Superior temporal gyrus (tissue), 1 donor: ENCODE data around the gene HTR1E.
"Not testable (repeated sequence)": the region's sequence is repeated elsewhere in the genome, so short reads cannot be mapped to it uniquely, and the experiment has no call there.

ENCODE experiments used
- DNase-seq: peaks from one replicate; pipeline ENCODE4 v3.0.0-alpha.2; 2016; ENCODE audit errors: extremely low spot score

HTR1E gene

DNA sequence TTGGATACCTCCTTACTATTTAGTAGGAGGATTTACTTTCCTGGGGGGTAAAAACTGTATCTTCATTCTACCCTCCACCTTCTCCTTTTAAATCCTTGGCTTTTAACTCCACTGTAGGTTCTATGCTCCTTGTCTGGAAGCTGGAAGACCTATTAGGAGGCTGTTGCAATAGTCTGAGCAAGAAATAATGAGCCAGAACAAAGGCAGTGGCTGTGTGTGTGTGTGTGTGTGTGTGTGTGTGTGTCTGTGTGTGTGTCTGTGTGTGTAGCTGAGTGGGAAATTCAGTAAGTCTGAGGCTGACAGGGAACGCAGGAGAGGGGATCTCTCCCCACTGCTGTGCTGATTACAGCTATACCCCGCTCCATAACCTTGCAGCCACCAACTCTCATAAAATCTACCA is 35.8 kb downstream of the HTR1E start:
- DNase-seq = no peak

DNA sequence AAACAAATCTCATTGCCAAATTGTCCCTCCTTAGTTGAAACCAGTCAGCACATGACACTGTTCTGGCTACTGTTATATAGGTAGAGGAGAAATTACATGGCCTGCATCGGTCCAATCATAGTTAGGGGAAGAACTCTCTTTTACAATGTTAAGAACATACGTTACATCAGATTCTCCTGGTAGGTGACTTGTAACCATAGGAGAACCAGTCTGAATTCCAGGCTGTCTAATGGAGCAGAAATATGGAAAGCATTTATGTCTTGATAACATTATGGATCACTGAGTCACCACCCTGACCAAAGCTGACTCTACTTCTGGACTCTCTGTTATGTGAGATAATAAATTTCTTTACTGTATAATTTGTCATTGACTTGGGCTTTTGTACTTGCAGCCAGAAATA is 40.9 kb downstream of the HTR1E start:
- DNase-seq = no peak

DNA sequence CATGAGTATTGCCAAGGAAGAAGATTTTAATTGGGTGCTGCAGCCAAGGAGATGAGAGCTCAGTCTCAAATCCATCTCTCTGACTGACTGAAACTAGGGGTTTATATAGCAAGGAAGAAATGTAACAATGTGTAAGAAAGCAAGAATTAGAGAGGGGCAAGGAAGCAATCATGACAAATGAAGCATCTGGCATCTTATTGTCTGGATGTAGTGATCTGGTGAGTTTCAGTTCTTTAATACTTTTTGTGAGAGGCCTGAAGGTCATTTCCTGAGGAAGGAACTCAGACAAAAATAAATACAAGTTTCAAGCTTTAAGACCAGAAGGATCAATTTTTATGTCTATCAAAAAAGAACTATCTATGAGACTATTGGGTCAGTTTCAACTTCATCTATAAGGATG is 64.2 kb downstream of the HTR1E start:
- no peak for DNase-seq

DNA sequence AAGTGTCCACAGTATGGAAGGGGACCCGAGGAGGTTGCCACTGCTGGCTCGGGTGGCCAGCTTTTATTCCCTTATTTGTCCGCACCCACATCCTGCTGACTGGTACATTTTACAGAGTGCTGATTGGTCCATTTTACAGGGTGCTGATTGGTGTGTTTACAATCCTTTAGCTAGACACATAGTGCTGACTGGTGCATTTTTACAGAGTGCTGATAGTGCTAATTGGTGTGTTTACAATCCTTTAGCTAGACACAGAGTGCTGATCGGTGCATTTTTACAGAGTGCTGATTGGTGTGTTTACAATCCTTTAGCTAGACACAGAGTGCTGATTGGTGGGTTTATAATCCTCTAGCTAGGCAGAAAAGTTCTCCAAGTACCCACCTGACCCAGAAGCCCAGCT is 65.1 kb downstream of the HTR1E start:
- DNase-seq = not testable (repeated sequence)

DNA sequence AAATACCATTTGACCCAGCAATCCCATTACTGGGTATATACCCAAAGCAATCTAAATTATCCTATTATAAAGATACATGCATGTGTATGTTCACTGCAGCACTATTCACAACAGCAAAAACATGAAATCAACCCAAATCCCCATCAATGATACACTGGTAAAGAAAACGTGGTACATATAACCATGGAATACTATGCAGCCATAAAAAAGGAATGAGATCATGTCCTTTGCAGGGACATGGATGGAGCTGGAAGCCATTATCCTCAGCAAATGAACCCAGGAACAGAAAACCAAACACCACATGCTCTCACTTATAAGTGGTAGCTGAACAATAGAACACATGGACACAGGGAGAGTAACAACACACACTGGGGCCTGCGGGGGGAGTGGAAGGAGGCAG is 69.2 kb downstream of the HTR1E start:
- DNase-seq = not testable (repeated sequence)

DNA sequence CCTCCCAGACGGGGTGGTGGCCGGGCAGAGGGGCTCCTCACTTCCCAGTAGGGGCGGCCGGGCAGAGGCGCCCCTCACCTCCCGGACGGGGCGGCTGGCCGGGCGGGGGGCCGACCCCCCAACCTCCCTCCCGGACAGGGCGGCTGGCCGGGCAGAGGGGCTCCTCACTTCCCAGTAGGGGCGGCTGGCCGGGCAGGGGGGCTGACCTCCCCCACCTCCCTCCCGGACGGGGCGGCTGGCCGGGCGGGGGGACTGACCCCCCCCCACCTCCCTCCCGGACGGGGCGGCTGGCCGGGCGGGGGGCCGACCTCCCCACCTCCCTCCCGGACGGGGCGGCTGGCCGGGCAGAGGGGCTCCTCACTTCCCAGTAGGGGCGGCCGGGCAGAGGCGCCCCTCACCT is 72.3 kb downstream of the HTR1E start:
- DNase-seq = not testable (repeated sequence)

DNA sequence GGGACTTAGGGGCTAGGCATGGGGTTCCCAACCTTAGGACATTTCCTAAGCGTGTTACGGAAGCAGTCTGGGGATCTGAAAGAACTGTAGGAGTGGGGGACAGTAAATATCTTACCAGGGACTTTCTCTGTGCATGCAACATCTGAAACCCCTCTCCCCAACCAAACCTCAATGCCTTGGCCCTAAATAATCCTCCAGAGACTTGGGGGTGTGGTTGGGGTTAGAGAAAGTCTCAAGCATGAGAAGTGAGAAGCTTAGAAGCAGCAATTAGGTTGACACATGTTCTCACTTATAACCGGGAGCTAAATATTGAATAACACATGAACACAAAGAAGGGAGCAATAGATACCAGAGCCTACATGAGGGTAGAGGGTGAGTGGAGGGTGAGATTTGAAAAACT is 74.7 kb downstream of the HTR1E start:
- DNase-seq = no peak

DNA sequence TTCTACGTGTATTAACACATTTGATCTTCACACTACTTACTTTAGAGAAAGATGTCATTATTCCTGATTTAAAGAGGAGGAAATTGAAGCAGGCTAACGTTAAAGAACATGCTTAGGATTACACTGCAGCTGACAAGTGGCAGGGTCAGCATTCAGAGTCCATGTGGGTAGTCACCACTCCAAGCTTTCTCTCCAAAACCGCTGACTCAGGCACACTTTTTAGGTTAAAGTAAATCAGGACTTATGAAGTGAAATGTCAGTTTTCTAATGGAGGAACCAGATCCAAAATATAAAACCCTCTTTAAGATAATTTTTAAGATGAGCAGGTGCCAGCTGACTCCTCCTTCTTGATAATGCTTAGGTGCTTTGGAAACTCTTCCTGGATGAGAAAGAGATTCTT is 75.4 kb downstream of the HTR1E start:
- no peak for DNase-seq

DNA sequence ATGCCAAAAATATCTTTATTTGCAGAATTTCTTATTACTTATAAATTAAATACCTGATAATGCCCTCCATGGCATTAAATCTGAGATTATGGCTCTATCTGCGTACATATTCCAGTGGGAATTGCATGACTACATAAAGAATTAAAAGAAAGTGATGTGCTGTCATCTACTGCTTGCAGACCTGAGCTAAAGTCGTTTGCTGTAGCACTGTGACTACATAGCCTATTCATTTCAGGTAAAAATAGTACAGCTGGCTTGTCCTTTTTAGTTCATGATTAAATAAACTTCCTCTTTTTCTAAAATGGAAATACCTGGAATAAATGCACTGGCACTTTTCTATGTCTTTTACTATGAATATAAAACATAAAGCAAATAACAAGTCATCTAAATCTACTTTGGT is 79.4 kb downstream of the HTR1E start:
- DNase-seq = no peak

DNA sequence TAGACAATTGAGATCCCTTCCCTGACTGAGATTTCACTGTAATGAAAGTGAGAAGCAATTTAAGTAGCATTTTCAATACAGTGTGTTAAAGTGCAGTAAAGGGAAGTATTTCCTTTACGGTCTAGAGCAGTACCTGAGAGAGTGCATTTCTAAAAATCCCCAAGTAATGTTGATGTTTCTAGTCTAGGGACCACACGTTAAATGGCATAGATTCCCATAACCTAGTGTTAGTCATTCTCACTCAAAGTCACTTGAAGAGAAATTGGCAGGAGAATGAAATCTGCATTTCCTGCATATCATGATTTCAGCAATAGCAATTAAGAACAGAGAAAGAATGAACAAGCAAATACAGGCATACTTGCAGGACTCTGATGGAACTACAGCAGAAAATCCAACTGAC is 89.7 kb downstream of the HTR1E start:
- no peak for DNase-seq

DNA sequence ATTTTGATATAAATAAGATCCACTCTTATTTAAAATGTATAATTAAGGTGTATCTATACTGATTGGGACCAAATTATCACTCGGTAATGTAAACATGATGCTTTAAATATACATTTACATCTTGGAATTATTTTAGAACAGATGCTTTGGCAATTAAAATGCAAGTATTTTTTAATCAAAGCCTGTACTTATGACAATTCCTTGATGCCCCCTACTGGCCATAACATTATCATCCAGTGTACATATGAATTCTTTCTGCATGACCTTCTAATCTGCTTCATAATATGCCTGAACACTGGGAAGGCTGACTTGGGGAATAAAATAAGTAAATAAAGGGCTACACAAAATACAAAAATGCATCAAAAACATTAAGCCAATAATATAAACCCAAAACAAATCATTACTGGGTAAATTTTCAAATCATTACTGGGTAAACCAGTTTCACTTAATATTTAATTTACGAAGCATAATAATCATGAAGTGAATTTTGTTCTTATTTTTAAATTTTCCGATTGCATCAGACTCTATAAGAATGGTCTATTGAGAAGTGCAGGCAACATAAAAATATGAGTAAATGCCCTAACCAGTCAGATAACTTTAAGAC is 92.5 kb downstream of the HTR1E start:
- DNase-seq = peak; percentile 76

DNA sequence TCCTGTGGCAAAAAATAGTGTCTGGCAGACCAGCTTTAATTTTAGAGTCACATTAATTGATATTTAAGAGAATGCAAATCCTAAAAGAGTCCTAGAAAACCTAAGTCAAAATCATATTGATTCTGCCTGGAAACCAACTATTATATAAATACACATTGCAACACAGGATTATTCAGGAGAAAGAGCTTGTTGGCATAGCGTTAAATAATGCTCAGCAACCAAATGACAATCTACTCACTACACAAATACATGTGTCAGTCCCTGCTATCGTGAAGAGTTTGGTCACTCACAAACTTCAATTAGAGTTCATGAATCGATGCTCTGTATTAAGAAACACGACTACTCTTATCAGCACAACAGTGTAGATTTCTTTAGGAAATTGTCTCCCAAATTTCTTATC is 103.4 kb downstream of the HTR1E start:
- DNase-seq = no peak

DNA sequence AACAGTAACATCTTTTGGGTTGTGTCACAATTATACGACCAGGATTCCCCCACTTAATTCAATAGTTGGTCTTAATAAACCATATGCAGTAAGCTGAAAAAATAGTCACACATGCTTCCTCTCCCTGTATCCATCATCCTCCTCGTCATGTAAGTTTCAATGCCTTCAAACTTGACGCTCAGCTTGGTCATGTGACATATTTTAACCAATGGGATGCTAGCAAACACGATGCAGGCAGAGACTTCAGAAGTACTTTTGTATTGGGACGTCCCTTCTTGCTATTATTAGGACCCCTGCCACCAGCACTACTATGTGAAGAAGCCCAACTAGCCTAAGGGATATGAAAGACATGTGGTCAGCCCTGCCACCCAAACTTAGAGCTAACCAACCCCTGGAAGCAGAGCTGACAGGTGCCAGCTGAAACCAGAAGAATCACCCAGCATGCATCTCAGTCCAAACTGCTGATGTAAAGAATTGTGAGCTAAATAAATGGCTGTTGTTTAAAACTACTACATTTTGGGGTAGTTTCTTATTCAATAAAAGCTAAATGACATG is 108.3 kb downstream of the HTR1E start:
- DNase-seq = no peak

DNA sequence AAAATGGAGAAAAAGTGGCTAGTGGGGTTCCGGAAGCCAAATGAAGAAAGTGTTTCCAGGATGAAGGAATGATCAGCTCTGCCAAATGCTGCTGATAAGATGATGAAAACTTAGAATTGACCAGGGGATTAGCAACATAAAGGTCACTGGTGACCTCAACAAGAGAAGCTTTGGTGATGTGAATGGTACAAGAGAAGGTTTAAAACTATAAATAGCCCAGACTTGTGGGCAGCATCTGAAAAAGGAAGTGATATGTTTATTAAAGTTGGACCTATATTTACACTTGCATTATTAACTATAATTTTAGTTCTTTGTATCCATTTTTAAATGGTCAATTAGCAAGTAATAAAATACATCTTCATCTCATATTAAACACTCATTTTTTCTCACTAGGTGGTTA is 112.5 kb downstream of the HTR1E start:
- no peak for DNase-seq

DNA sequence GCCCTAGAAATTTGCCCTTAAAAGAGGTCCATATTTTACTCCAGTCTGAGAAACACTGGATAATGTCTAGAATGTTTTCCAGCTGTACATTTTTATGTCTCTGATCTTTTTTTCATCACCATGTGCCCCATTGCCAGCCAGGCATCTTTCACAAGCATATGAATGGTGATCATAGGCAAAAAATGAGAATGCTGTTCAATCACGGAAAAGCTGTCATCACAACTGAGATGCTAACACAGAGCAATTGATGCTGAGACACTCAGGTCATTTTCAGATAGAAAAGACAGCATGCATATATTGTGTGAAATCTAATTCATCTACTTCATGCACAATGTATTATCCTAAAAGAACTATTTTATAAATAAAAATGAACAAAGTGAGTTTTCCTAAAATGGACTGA is 116.0 kb downstream of the HTR1E start:
- DNase-seq = no peak

DNA sequence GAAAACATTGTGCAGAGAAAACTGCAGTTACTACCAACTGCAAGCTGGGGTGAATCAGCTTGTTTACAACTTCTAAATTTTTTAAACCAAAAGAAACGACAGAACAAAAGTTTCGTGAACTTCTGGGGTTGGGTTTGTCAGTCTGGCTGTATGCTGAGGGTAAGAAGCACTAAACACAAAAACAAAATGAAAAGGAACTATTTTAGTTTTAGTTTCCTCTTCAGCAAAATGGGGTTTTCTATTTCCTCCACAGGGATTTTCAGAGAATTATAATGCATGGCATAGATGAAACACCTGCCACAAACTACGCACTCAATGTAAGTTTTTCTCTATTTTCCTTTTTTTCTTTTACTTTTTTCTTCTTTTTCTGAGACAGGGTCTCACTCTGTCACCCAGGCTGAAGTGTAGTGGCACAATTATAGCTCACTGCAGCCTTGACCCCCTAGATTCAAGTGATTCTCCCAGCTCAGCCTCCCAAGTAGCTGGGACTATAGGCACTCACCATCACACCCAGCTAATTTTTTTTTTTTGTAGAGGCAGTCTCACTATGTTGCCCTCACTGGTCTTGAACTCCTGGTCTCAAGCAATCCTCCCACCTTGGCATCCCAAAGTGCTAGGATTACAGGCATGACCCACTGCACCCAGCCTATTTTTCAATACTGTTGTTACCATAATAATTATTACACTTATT is 117.0 kb downstream of the HTR1E start:
- DNase-seq = no peak

DNA sequence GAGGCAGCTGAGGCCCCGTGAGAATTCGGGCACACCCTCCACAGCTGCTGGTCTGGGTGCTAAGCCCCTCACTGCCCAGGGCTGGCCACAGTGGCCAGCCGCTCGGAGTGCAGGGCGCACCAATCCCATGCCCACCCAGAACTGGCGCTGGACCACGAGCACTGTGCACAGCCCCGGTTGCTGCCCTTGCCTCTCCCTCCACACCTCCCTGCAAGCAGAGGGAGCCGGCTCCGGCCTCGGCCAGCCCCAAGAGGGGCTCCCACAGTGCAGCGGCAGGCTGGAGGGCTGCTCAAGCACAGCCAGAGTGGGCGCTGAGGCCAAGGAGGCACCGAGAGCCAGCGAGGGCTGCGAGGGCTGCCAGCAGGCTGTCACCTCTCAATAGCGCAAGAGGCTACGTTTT is 122.6 kb downstream of the HTR1E start:
- no peak for DNase-seq

DNA sequence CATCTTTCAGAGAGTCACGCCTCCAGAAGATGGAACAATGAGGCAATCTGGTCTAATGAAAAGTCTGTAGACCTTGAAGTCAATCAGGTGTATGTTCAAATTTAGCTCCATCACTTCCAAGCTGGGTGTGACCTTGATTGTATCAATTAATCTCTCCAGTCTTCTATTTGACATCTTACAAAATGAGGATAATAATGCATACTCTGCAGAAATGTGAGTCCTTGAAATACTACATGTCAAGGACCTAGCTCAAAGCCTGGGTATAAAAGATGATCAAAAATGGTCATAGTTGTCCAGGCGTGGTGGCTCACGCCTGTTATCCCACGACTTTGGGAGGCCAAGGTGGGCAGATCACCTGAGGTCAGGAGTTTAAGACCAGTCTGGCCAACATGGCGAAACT is 127.8 kb downstream of the HTR1E start:
- no peak for DNase-seq
